Measurements from ENCODE around the gene HPS4. TPM values are rescaled to one million over a fixed set of nuclear protein-coding genes. Genes with fewer than 3 reads are reported as not detected.

The HPS4 gene
- total RNA-seq, 1 experiment from 2014 or later, result 26.2 TPM

GRCh38 chr22:26431261-26431995 lies 52.2 kb downstream of the HPS4 start:
- no peak for DNase-seq (ENCODE audit: low read depth, low spot score)
- peaks cover 6% of the 10 kb centered on the region for H3K27me3 ChIP-seq (ENCODE audit: control insufficient read depth, insufficient read depth, low read length)
- no peaks in the 10 kb centered on the region for H3K9me3 ChIP-seq (ENCODE audit: control insufficient read depth, insufficient read depth, low read depth, low read length)
- intact Hi-C loops (cut with micrococcal nuclease; ENCODE audit: unreplicated experiment), result no loop called here
- ChIA-PET CTCF (no interaction called here), POLR2A (no interaction called here)
- no peak overlapping the region for H3K27ac ChIP-seq (ENCODE audit: low read length)
- BruUV-seq (replicated peaks), result no TSS peak
- TF ChIP-seq CTCF (IDR thresholded peaks at IDR 0.05), result no peak
- TF ChIP-seq TCF7L2 (IDR thresholded peaks at IDR 0.05; ENCODE audit: low read depth, low read length), result no peak
- TF ChIP-seq POLR2AphosphoS5 (IDR thresholded peaks at IDR 0.05; ENCODE audit: low read depth, low read length), result no peak
- TF ChIP-seq REST (IDR thresholded peaks at IDR 0.05; ENCODE audit: insufficient read depth in 1 of 2, low read depth in 2 of 2, low read length in 1 of 2), result no peak
- no peak for TF ChIP-seq SIN3A (IDR thresholded peaks at IDR 0.05; ENCODE audit: borderline replicate concordance, insufficient read depth, low read depth, low read length)
- no peak for ATAC-seq
- no peaks in the 10 kb centered on the region for H3K4me1 ChIP-seq (ENCODE audit: control insufficient read depth, insufficient read depth, low read length)
- H3K36me3 ChIP-seq (ENCODE audit: control insufficient read depth, insufficient read depth, low read length), result no peaks in the 10 kb centered on the region
- in situ Hi-C loops (cut with HindIII; ENCODE audit: low pct_unique_long_range_greater_than_20kb, low sequenced_read_pairs), result no loop called here
- no peak overlapping the region for H3K4me3 ChIP-seq (ENCODE audit: low read depth in 2 of 2, low read length in 2 of 2)

- BruUV-seq (replicated peaks), result no TSS peak
- Histone ChIP-seq H3K9me3 (ENCODE audit: control insufficient read depth, insufficient read depth, low read depth, low read length) (no peaks in the 10 kb centered on the region), H3K27ac (ENCODE audit: low read length) (no peak overlapping the region), H3K36me3 (ENCODE audit: control insufficient read depth, insufficient read depth, low read length) (no peaks in the 10 kb centered on the region), H3K4me1 (ENCODE audit: control insufficient read depth, insufficient read depth, low read length) (no peaks in the 10 kb centered on the region), H3K4me3 (ENCODE audit: low read depth in 2 of 2, low read length in 2 of 2) (no peak overlapping the region), H3K27me3 (ENCODE audit: control insufficient read depth, insufficient read depth, low read length) (peaks cover 6% of the 10 kb centered on the region)
- in situ Hi-C loops (cut with HindIII; ENCODE audit: low pct_unique_long_range_greater_than_20kb, low sequenced_read_pairs), result no loop called here
- ATAC-seq (no peak), DNase-seq (ENCODE audit: low read depth, low spot score) (no peak)
- ChIA-PET CTCF (no interaction called here), POLR2A (interaction anchor here (0.5 kb wide), 1 partner anchor 71 kb away, joined by 4 read pairs; no protein-coding TSS in a partner anchor)
- intact Hi-C loops (cut with micrococcal nuclease; ENCODE audit: unreplicated experiment), result no loop called here
- TF ChIP-seq CTCF (IDR thresholded peaks at IDR 0.05) (no peak), SIN3A (IDR thresholded peaks at IDR 0.05; ENCODE audit: borderline replicate concordance, insufficient read depth, low read depth, low read length) (no peak), POLR2AphosphoS5 (IDR thresholded peaks at IDR 0.05; ENCODE audit: low read depth, low read length) (no peak), TCF7L2 (IDR thresholded peaks at IDR 0.05; ENCODE audit: low read depth, low read length) (no peak), REST (IDR thresholded peaks at IDR 0.05; ENCODE audit: insufficient read depth in 1 of 2, low read depth in 2 of 2, low read length in 1 of 2) (no peak)
Measured at GRCh38 chr22:26430600-26430999, 53.0 kb downstream of the HPS4 start.

Data from Panc1 (cell line).